Measurements from ENCODE around the gene ITPKC. TPM values are rescaled to one million over a fixed set of nuclear protein-coding genes. Genes with fewer than 3 reads are reported as not detected.

The ITPKC gene
- polyA plus RNA-seq, 3 donors, result 2.7 to 5.7 (median 2.9) TPM

DNA sequence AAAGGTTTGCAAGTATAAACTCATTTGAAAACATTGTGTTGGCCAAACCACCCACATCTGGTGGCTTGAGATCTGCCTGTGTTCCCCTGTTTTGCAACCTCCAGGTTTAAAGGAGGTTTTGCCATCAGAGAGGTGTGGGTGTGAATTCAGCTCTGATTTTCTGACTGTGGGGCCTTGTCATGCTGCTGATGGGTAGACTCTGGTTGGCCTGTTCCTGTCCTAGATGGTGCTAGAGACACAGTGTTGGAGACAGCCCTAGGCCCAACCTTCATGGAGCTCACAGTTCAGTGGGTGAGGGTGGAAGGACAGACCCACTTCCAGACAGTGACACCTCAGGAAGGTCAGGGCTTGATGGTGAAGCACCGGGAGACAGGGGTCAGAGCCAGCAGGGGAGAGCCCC, 68.6 kb downstream of the ITPKC start:
- no peaks in the 10 kb centered on the region for H3K27me3 ChIP-seq (ENCODE audit: control insufficient read depth in 2 of 2, insufficient read depth in 2 of 2, low read length in 2 of 2)
- intact Hi-C loops (cut with micrococcal nuclease), result no loop called here
- Mint-ChIP-seq H3K4me1 (peaks cover 10% of the 10 kb centered on the region), H3K27me3 (ENCODE audit: low read depth in 3 of 3) (peaks cover 0 to 6% (median 0%) of the 10 kb centered on the region in 3 donors), H3K9me3 (no peaks in the 10 kb centered on the region), H3K4me3 (no peak overlapping the region), H3K27ac (peak overlapping the region in 1 of 7 donors; percentile 46), H3K36me3 (peaks cover 70 to 88% of the 10 kb centered on the region in 2 donors)
- H3K4me1 ChIP-seq (ENCODE audit: control insufficient read depth in 1 of 2, insufficient read depth in 2 of 2, low read length in 2 of 2), result no peaks in the 10 kb centered on the region
- no peak overlapping the region for H3K4me2 ChIP-seq (replicated peaks; ENCODE audit: extremely low read depth, low read length, poor library complexity, severe bottlenecking)
- 100% methylated on average over 1 of the region's 1 CpG for WGBS (ENCODE audit: insufficient coverage)
- DNase-seq, result no peak
- H3K79me2 ChIP-seq (ENCODE audit: insufficient read depth, low read length), result no peaks in the 10 kb centered on the region
- no peak for TF ChIP-seq CTCF (IDR thresholded peaks at IDR 0.05)
- H4K20me1 ChIP-seq (ENCODE audit: insufficient read depth, low read length), result peaks cover 18% of the 10 kb centered on the region
- peaks cover 38 to 73% of the 10 kb centered on the region in 2 donors for H3K36me3 ChIP-seq (replicated peaks in 1 of 2; ENCODE audit: control insufficient read depth in 1 of 2, insufficient read depth in 2 of 2, low read length in 2 of 2)
- H3K9ac ChIP-seq (ENCODE audit: insufficient read depth, low read length, poor library complexity, severe bottlenecking), result no peak overlapping the region
- H3K9me3 ChIP-seq (replicated peaks in 1 of 2; ENCODE audit: control insufficient read depth in 1 of 2, insufficient read depth in 1 of 2, low read length in 2 of 2), result no peaks in the 10 kb centered on the region
- H2AFZ ChIP-seq (ENCODE audit: insufficient read depth, low read depth, low read length, poor library complexity, severe bottlenecking), result no peak overlapping the region
- no peak overlapping the region for H3K27ac ChIP-seq (ENCODE audit: low read depth in 1 of 2, low read length in 2 of 2)
- no peak overlapping the region for H3K4me3 ChIP-seq (replicated peaks in 1 of 3; ENCODE audit: low read depth in 2 of 3, low read length in 3 of 3)

GRCh38 chr19:40786060-40787037, 69.4 kb downstream of the ITPKC start:
- Histone ChIP-seq H3K27ac (ENCODE audit: low read depth in 1 of 2, low read length in 2 of 2) (no peak overlapping the region), H3K27me3 (ENCODE audit: control insufficient read depth in 2 of 2, insufficient read depth in 2 of 2, low read length in 2 of 2) (no peaks in the 10 kb centered on the region), H2AFZ (ENCODE audit: insufficient read depth, low read depth, low read length, poor library complexity, severe bottlenecking) (no peak overlapping the region), H3K9me3 (replicated peaks in 1 of 2; ENCODE audit: control insufficient read depth in 1 of 2, insufficient read depth in 1 of 2, low read length in 2 of 2) (no peaks in the 10 kb centered on the region), H3K9ac (ENCODE audit: insufficient read depth, low read length, poor library complexity, severe bottlenecking) (no peak overlapping the region), H3K36me3 (replicated peaks in 1 of 2; ENCODE audit: control insufficient read depth in 1 of 2, insufficient read depth in 2 of 2, low read length in 2 of 2) (peaks cover 38 to 76% of the 10 kb centered on the region in 2 donors), H4K20me1 (ENCODE audit: insufficient read depth, low read length) (peaks cover 17% of the 10 kb centered on the region), H3K79me2 (ENCODE audit: insufficient read depth, low read length) (no peaks in the 10 kb centered on the region), H3K4me3 (replicated peaks in 1 of 3; ENCODE audit: low read depth in 2 of 3, low read length in 3 of 3) (no peak overlapping the region), H3K4me2 (replicated peaks; ENCODE audit: extremely low read depth, low read length, poor library complexity, severe bottlenecking) (no peak overlapping the region), H3K4me1 (ENCODE audit: control insufficient read depth in 1 of 2, insufficient read depth in 2 of 2, low read length in 2 of 2) (no peaks in the 10 kb centered on the region)
- H3K27me3 Mint-ChIP-seq (ENCODE audit: low read depth in 3 of 3), result peaks cover 0 to 6% (median 0%) of the 10 kb centered on the region in 3 donors
- no peaks in the 10 kb centered on the region for H3K9me3 Mint-ChIP-seq
- H3K4me3 Mint-ChIP-seq, result no peak overlapping the region
- no peak for TF ChIP-seq CTCF (IDR thresholded peaks at IDR 0.05)
- peaks cover 70 to 91% of the 10 kb centered on the region in 2 donors for H3K36me3 Mint-ChIP-seq
- WGBS (ENCODE audit: insufficient coverage), result 97% methylated on average over 24 of the region's 25 CpGs
- DNase-seq, result no peak
- H3K4me1 Mint-ChIP-seq, result peaks cover 8% of the 10 kb centered on the region
- peak overlapping the region in 4 of 7 donors; percentile 7 to 37 (median 23) for H3K27ac Mint-ChIP-seq
- intact Hi-C loops (cut with micrococcal nuclease), result no loop called here

Small RNA genes within 50 kb of the gene (small RNA-seq; reads per million reads assigned to genes)
- not detected for gene RNU6-195P (ENCODE audit: insufficient read length, low read depth)

Other genes with a start within 250 kb of the ITPKC start
- gene SHKBP1, start 140.2 kb upstream of the ITPKC start, polyA plus RNA-seq, result 100 to 1,000 TPM; 234 to 324 (median 284) TPM
- gene LTBP4, start 115.7 kb upstream of the ITPKC start, polyA plus RNA-seq, result 10 to 100 TPM in 1 of 3 donors, 1 to 10 TPM in 2; 3.8 to 38.7 (median 8.0) TPM
- gene NUMBL, start 26.5 kb upstream of the ITPKC start, polyA plus RNA-seq, result 1 to 10 TPM in 1 of 3 donors, under 1 TPM in 2; 0.12 to 7.2 (median 0.45) TPM
- 10 to 100 TPM; 16.0 to 44.0 (median 23.4) TPM for gene COQ8B, start 226 bp upstream of the ITPKC start, polyA plus RNA-seq
- gene ACTMAP, start 33.4 kb downstream of the ITPKC start, polyA plus RNA-seq, result 10 to 100 TPM in 1 of 3 donors, 1 to 10 TPM in 2; 4.3 to 13.0 (median 8.5) TPM
- gene SNRPA, start 34.1 kb downstream of the ITPKC start, polyA plus RNA-seq, result 10 to 100 TPM; 27.9 to 78.3 (median 44.2) TPM
- under 1 TPM in 1 of 3 donors, not detected in 2; 0.47 TPM for gene MIA, start 58.4 kb downstream of the ITPKC start, polyA plus RNA-seq
- 100 to 1,000 TPM in 2 of 3 donors, 10 to 100 TPM in 1; 89.4 to 132 (median 108) TPM for gene RAB4B, start 61.1 kb downstream of the ITPKC start, polyA plus RNA-seq
- 10 to 100 TPM; 60.6 to 76.8 (median 64.5) TPM for gene EGLN2, start 82.1 kb downstream of the ITPKC start, polyA plus RNA-seq
- not detected for gene CYP2A6, start 133.3 kb downstream of the ITPKC start, polyA plus RNA-seq
- gene CYP2A7, start 165.1 kb downstream of the ITPKC start, polyA plus RNA-seq, result not detected